ENCODE measurements around the gene CNOT4. TPM values are rescaled to one million over a fixed set of nuclear protein-coding genes. Genes with fewer than 3 reads are reported as not detected.

Gene CNOT4
- total and polyA plus RNA-seq, 2 donors (not counting 1 experiment from before 2014, with no cell fraction given), result 14.9 to 15.9 TPM

- Histone ChIP-seq H3K4me2 (ENCODE audit: extremely low read depth, insufficient read depth, low read length) (no peak overlapping the region), H3K27me3 (ENCODE audit: control insufficient read depth, insufficient read depth, low read length) (no peaks in the 10 kb centered on the region), H3K9ac (ENCODE audit: insufficient read depth, low read length) (no peak overlapping the region), H3K36me3 (ENCODE audit: control insufficient read depth, insufficient read depth, low read length) (no peaks in the 10 kb centered on the region), H3K4me1 (ENCODE audit: control insufficient read depth, extremely low read depth, insufficient read depth, low read length) (no peaks in the 10 kb centered on the region), H3K4me3 (replicated peaks in 1 of 4; ENCODE audit: control extremely low read depth in 1 of 4, insufficient read depth in 1 of 4, low read depth in 3 of 4, low read length in 4 of 4) (no peak overlapping the region), H3K9me3 (ENCODE audit: control insufficient read depth, insufficient read depth, low read depth, low read length) (no peaks in the 10 kb centered on the region), H3K27ac (ENCODE audit: insufficient read depth, low read length) (no peak overlapping the region), H3K79me2 (ENCODE audit: control insufficient read depth, insufficient read depth, low read length) (peaks cover 13% of the 10 kb centered on the region), H2AFZ (ENCODE audit: low read length) (no peak overlapping the region), H4K20me1 (ENCODE audit: control insufficient read depth, extremely low read depth, insufficient read depth, low read length) (no peaks in the 10 kb centered on the region)
- TF ChIP-seq CTCF (conservative IDR thresholded peaks at IDR 0.05 in 1 of 2, IDR thresholded peaks at IDR 0.05 in 1 of 2; ENCODE audit: low read depth in 1 of 2, low read length in 2 of 2), result no peak
- TF ChIP-seq EZH2 (IDR thresholded peaks at IDR 0.05; ENCODE audit: low read length, missing control alignments), result no peak
- no peak for DNase-seq (ENCODE audit: low read depth in 2 of 2)
Measured at GRCh38 chr7:135466442-135467206, 43.3 kb downstream of the CNOT4 start.

GRCh38 chr7:135463908-135464307, 46.0 kb downstream of the CNOT4 start:
- Histone ChIP-seq H3K4me3 (replicated peaks in 1 of 4; ENCODE audit: control extremely low read depth in 1 of 4, insufficient read depth in 1 of 4, low read depth in 3 of 4, low read length in 4 of 4) (no peak overlapping the region), H3K79me2 (ENCODE audit: control insufficient read depth, insufficient read depth, low read length) (peaks cover 9% of the 10 kb centered on the region), H4K20me1 (ENCODE audit: control insufficient read depth, extremely low read depth, insufficient read depth, low read length) (no peaks in the 10 kb centered on the region), H3K9me3 (ENCODE audit: control insufficient read depth, insufficient read depth, low read depth, low read length) (no peaks in the 10 kb centered on the region), H3K27me3 (ENCODE audit: control insufficient read depth, insufficient read depth, low read length) (no peaks in the 10 kb centered on the region), H2AFZ (ENCODE audit: low read length) (no peak overlapping the region), H3K36me3 (ENCODE audit: control insufficient read depth, insufficient read depth, low read length) (no peaks in the 10 kb centered on the region), H3K4me2 (ENCODE audit: extremely low read depth, insufficient read depth, low read length) (no peak overlapping the region), H3K9ac (ENCODE audit: insufficient read depth, low read length) (no peak overlapping the region), H3K4me1 (ENCODE audit: control insufficient read depth, extremely low read depth, insufficient read depth, low read length) (no peaks in the 10 kb centered on the region), H3K27ac (ENCODE audit: insufficient read depth, low read length) (no peak overlapping the region)
- DNase-seq (ENCODE audit: low read depth in 2 of 2), result no peak
- TF ChIP-seq CTCF (conservative IDR thresholded peaks at IDR 0.05 in 1 of 2, IDR thresholded peaks at IDR 0.05 in 1 of 2; ENCODE audit: low read depth in 1 of 2, low read length in 2 of 2) (no peak), EZH2 (IDR thresholded peaks at IDR 0.05; ENCODE audit: low read length, missing control alignments) (no peak)

GRCh38 chr7:135459951-135460567, 49.8 kb downstream of the CNOT4 start:
- TF ChIP-seq CTCF (conservative IDR thresholded peaks at IDR 0.05 in 1 of 2, IDR thresholded peaks at IDR 0.05 in 1 of 2; ENCODE audit: low read depth in 1 of 2, low read length in 2 of 2) (no peak), EZH2 (IDR thresholded peaks at IDR 0.05; ENCODE audit: low read length, missing control alignments) (no peak)
- DNase-seq (ENCODE audit: low read depth in 2 of 2), result no peak
- H3K4me3 ChIP-seq (replicated peaks in 1 of 4; ENCODE audit: control extremely low read depth in 1 of 4, insufficient read depth in 1 of 4, low read depth in 3 of 4, low read length in 4 of 4), result no peak overlapping the region
- H3K36me3 ChIP-seq (ENCODE audit: control insufficient read depth, insufficient read depth, low read length), result no peaks in the 10 kb centered on the region
- no peaks in the 10 kb centered on the region for H4K20me1 ChIP-seq (ENCODE audit: control insufficient read depth, extremely low read depth, insufficient read depth, low read length)
- H3K9me3 ChIP-seq (ENCODE audit: control insufficient read depth, insufficient read depth, low read depth, low read length), result no peaks in the 10 kb centered on the region
- no peak overlapping the region for H3K27ac ChIP-seq (ENCODE audit: insufficient read depth, low read length)
- H3K4me2 ChIP-seq (ENCODE audit: extremely low read depth, insufficient read depth, low read length), result no peak overlapping the region
- H3K79me2 ChIP-seq (ENCODE audit: control insufficient read depth, insufficient read depth, low read length), result peaks cover 5% of the 10 kb centered on the region
- no peaks in the 10 kb centered on the region for H3K27me3 ChIP-seq (ENCODE audit: control insufficient read depth, insufficient read depth, low read length)
- H3K9ac ChIP-seq (ENCODE audit: insufficient read depth, low read length), result no peak overlapping the region
- H2AFZ ChIP-seq (ENCODE audit: low read length), result no peak overlapping the region
- H3K4me1 ChIP-seq (ENCODE audit: control insufficient read depth, extremely low read depth, insufficient read depth, low read length), result no peaks in the 10 kb centered on the region

Measured in fibroblast of lung (primary cell).